Stomach smooth muscle (tissue), 2 donors: Measurements from ENCODE around the gene KIF1B.

ENCODE experiments used
- H3K27ac ChIP-seq: one replicate; pipeline ENCODE4 v1.7.0; 2013; ENCODE audit warnings: mild to moderate bottlenecking, low read length, inconsistent platforms
- H3K27me3 ChIP-seq, 2 donors: one replicate each; pipeline ENCODE4 v1.7.0; 2013; ENCODE audit warnings: low read length in 2 of 2; ENCODE audit not compliant: insufficient read depth in 2 of 2, control insufficient read depth in 1 of 2
- H3K36me3 ChIP-seq, 2 donors: one replicate each; pipeline ENCODE4 v1.7.0; 2013; ENCODE audit warnings: low read length in 2 of 2; ENCODE audit not compliant: control insufficient read depth in 2 of 2, insufficient read depth in 2 of 2
- H3K4me1 ChIP-seq: one replicate; pipeline ENCODE4 v1.7.0; 2013; ENCODE audit warnings: low read length; ENCODE audit not compliant: control insufficient read depth, insufficient read depth
- H3K4me3 ChIP-seq, 2 donors: one replicate each; pipeline ENCODE4 v1.7.0; 2013; ENCODE audit warnings: low read length in 2 of 2
- H3K9ac ChIP-seq, 2 donors: one replicate each; pipeline ENCODE4 v1.7.0; 2013; ENCODE audit warnings: low read length in 2 of 2, mild to moderate bottlenecking in 1 of 2
- H3K9me3 ChIP-seq, 2 donors: one replicate each; pipeline ENCODE4 v1.7.0; 2013; ENCODE audit warnings: low read length in 2 of 2; ENCODE audit not compliant: control insufficient read depth in 2 of 2
- donor health status: healthy.
- donor health status: Pancreatic carcinoma.

Gene KIF1B, protein sequence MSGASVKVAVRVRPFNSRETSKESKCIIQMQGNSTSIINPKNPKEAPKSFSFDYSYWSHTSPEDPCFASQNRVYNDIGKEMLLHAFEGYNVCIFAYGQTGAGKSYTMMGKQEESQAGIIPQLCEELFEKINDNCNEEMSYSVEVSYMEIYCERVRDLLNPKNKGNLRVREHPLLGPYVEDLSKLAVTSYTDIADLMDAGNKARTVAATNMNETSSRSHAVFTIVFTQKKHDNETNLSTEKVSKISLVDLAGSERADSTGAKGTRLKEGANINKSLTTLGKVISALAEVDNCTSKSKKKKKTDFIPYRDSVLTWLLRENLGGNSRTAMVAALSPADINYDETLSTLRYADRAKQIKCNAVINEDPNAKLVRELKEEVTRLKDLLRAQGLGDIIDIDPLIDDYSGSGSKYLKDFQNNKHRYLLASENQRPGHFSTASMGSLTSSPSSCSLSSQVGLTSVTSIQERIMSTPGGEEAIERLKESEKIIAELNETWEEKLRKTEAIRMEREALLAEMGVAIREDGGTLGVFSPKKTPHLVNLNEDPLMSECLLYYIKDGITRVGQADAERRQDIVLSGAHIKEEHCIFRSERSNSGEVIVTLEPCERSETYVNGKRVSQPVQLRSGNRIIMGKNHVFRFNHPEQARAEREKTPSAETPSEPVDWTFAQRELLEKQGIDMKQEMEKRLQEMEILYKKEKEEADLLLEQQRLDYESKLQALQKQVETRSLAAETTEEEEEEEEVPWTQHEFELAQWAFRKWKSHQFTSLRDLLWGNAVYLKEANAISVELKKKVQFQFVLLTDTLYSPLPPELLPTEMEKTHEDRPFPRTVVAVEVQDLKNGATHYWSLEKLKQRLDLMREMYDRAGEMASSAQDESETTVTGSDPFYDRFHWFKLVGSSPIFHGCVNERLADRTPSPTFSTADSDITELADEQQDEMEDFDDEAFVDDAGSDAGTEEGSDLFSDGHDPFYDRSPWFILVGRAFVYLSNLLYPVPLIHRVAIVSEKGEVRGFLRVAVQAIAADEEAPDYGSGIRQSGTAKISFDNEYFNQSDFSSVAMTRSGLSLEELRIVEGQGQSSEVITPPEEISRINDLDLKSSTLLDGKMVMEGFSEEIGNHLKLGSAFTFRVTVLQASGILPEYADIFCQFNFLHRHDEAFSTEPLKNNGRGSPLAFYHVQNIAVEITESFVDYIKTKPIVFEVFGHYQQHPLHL (N-terminal part only)

GRCh38 chr1:10209905-10210810 lies at the start of gene KIF1B:
KIF1B (plus strand) TSS chr1:10210570; CDS start chr1:10232329, 21,759 bp downstream.
- Histone ChIP-seq H3K9me3 (no peaks in the 10 kb centered on the region), H3K4me3 (peak within 1 kb of the TSS; percentile 95 to 98), H3K27me3 (no peaks in the 10 kb centered on the region), H3K27ac (peak within 1 kb of the TSS; percentile 98), H3K9ac (peak within 1 kb of the TSS; percentile 97 to 99), H3K4me1 (peaks cover 23% of the 10 kb centered on the region), H3K36me3 (no peaks in the 10 kb centered on the region)

GRCh38 chr1:10160907-10161490 lies 49.4 kb upstream of the KIF1B start:
- Histone ChIP-seq H3K27me3 (no peaks in the 10 kb centered on the region), H3K9me3 (no peaks in the 10 kb centered on the region), H3K27ac (peak overlapping the region; percentile 69), H3K4me3 (peak overlapping the region; percentile 40), H3K9ac (peak overlapping the region in 1 of 2 donors; percentile 2), H3K4me1 (peaks cover 20% of the 10 kb centered on the region), H3K36me3 (peaks cover 17 to 20% of the 10 kb centered on the region in 2 donors)

- Histone ChIP-seq H3K9ac (no peak overlapping the region), H3K36me3 (peaks cover 21 to 23% of the 10 kb centered on the region in 2 donors), H3K27me3 (no peaks in the 10 kb centered on the region), H3K9me3 (no peaks in the 10 kb centered on the region), H3K4me3 (peak overlapping the region in 1 of 2 donors; percentile 40), H3K4me1 (peaks cover 20% of the 10 kb centered on the region), H3K27ac (peak overlapping the region; percentile 69)
These were observed 48.7 kb upstream of the KIF1B start for GRCh38 chr1:10161541-10162290.

- H3K9ac ChIP-seq, result no peak overlapping the region
- H3K4me3 ChIP-seq, result no peak overlapping the region
- H3K27me3 ChIP-seq, result no peaks in the 10 kb centered on the region
- peaks cover 60 to 61% of the 10 kb centered on the region in 2 donors for H3K36me3 ChIP-seq
- no peaks in the 10 kb centered on the region for H3K9me3 ChIP-seq
- H3K27ac ChIP-seq, result no peak overlapping the region
- no peaks in the 10 kb centered on the region for H3K4me1 ChIP-seq
These were observed 41.4 kb upstream of the KIF1B start for GRCh38 chr1:10168912-10169514.

GRCh38 chr1:10170239-10170574 lies 40.2 kb upstream of the KIF1B start:
- Histone ChIP-seq H3K4me3 (no peak overlapping the region), H3K27ac (no peak overlapping the region), H3K36me3 (peaks cover 51 to 57% of the 10 kb centered on the region in 2 donors), H3K9me3 (no peaks in the 10 kb centered on the region), H3K27me3 (no peaks in the 10 kb centered on the region), H3K4me1 (no peaks in the 10 kb centered on the region), H3K9ac (no peak overlapping the region)

GRCh38 chr1:10171105-10171767 lies 39.1 kb upstream of the KIF1B start:
- H3K4me3 ChIP-seq, result no peak overlapping the region
- no peaks in the 10 kb centered on the region for H3K27me3 ChIP-seq
- H3K4me1 ChIP-seq, result no peaks in the 10 kb centered on the region
- peaks cover 0 to 2% of the 10 kb centered on the region in 2 donors for H3K9me3 ChIP-seq
- H3K27ac ChIP-seq, result no peak overlapping the region
- H3K9ac ChIP-seq, result no peak overlapping the region
- peaks cover 42 to 47% of the 10 kb centered on the region in 2 donors for H3K36me3 ChIP-seq

DNA sequence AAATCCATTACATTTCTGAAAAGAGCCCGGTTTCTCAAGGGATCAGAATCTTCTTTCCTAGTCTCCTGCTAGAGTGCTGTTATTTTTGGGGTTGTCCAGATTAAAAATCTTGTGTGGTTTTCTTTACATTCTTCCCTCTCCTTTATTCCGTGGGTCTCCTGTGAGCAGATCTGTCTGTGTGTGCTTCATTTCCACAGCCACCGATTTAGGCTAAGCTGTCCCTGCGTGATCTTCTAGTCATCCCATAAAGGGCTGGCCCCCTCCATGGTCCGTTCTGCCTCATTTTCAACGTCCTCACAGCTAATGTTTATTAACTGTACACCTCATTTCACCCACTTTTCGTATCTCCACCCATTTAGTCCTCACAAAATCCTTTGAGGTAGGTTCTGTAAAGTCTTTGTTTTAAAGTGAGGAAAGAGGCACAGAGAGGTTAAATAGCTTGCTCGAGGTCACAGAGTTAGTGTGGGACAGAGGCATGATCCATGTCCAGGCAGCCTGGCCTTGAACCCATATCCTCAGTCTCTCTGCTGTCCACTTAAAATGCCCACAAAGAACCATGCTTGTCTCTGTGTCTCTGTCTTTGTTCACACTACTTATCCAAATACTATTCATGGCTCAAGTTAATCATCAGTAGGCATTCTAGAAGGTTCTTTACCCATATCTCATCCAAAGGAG lies 38.2 kb upstream of the KIF1B start:
- Histone ChIP-seq H3K4me1 (no peaks in the 10 kb centered on the region), H3K27me3 (no peaks in the 10 kb centered on the region), H3K4me3 (no peak overlapping the region), H3K27ac (no peak overlapping the region), H3K9ac (no peak overlapping the region), H3K9me3 (peaks cover 0 to 2% of the 10 kb centered on the region in 2 donors), H3K36me3 (peaks cover 40 to 47% of the 10 kb centered on the region in 2 donors)

DNA sequence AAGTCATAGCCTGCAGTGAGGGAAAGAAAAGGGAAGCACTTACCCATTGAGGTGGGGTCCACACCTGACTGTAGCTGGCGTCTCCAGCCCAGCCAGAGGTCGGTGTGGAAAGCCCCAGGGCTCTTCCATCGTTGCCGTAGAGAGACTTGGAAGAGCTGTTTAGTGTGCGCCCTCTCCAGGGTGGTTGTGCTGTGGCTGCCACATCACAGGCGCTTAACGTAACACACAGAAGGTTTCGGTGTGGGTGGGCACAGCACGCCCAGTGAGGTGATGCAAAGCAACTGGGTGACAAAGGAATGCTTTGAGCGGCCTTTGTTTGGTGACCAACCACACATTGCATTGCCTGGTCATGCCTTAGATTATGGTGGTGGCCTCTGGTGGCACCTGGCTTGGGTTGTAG lies 36.8 kb upstream of the KIF1B start:
- Histone ChIP-seq H3K4me3 (no peak overlapping the region), H3K27me3 (no peaks in the 10 kb centered on the region), H3K9me3 (peaks cover 0 to 2% of the 10 kb centered on the region in 2 donors), H3K36me3 (peaks cover 31 to 40% of the 10 kb centered on the region in 2 donors), H3K9ac (no peak overlapping the region), H3K27ac (no peak overlapping the region), H3K4me1 (no peaks in the 10 kb centered on the region)
